GM12878 (cell line): ENCODE results near the gene CD164L2. TPM values are rescaled to one million over a fixed set of nuclear protein-coding genes. Genes with fewer than 3 reads are reported as not detected.

Experiments
- GABPA ChIP-seq: IDR thresholded peaks from 2 replicates; pipeline ENCODE4 v1.6.1; 2014; ENCODE audit warnings: antibody characterized with exemption, low read depth, mild to moderate bottlenecking, inconsistent platforms
- IRF4 ChIP-seq: IDR thresholded peaks from 2 replicates; pipeline ENCODE4 v1.6.1; 2011; ENCODE audit warnings: low read depth, low read length
- MLLT1 ChIP-seq: fragments of 450-650 bp; IDR thresholded peaks from 2 replicates; pipeline ENCODE4 v1.6.1; 2016; ENCODE audit warnings: mild to moderate bottlenecking
- NR2C2 ChIP-seq: IDR thresholded peaks from 2 replicates; pipeline ENCODE4 v1.6.1; 2011; ENCODE audit warnings: borderline replicate concordance, low read depth; ENCODE audit not compliant: control insufficient read depth, insufficient read length
- POLR2AphosphoS5 ChIP-seq: IDR thresholded peaks from 2 replicates; pipeline ENCODE4 v1.6.1; 2011; ENCODE audit warnings: mild to moderate bottlenecking, low read length, inconsistent platforms
- RCOR1 ChIP-seq: conservative IDR thresholded peaks from 2 replicates; pipeline ENCODE4 v1.6.1; 2012; ENCODE audit warnings: low read depth, low read length, improper control_type of control experiment
- SMAD5 ChIP-seq: IDR thresholded peaks from 2 replicates; pipeline ENCODE4 v1.6.1; 2016; ENCODE audit warnings: antibody characterized with exemption, low read depth
- SMC3 ChIP-seq: IDR thresholded peaks from 2 replicates; pipeline ENCODE4 v1.6.1; 2011; ENCODE audit warnings: low read length, improper control_type of control experiment, borderline replicate concordance
- ZBED1 ChIP-seq: IDR thresholded peaks from 2 replicates; pipeline ENCODE4 v1.6.1; 2016; ENCODE audit warnings: borderline replicate concordance
- ZNF384 ChIP-seq: IDR thresholded peaks from 2 replicates; pipeline ENCODE4 v1.6.1; 2012; ENCODE audit warnings: low read depth, mild to moderate bottlenecking, low read length, improper control_type of control experiment, borderline replicate concordance
- polyA plus RNA-seq, 11 experiments: library from polyadenylated mRNA; depleted of rRNA in 4 of 11; unstranded in 6 of 11; stranded (reverse) in 5 of 11; fragments of >200 nt; fragmentation: Nextera tagmentation in 4 of 11; fragmentation: Illumina TruSeq in 1 of 11; extraction: Ambion mirVana in 4 of 11; extraction: Trizol in 1 of 11; gene quantifications; 1 replicate in 1 of 11; 2 replicates in 10 of 11; pipeline versions ENCODE4 v1.2.1 to v1.2.3, GENCODE V29; 2011 to 2016; ENCODE audit warnings: inconsistent platforms in 2 of 11, missing spikeins in 2 of 11, low read depth in 1 of 11
- total RNA-seq, 4 experiments: library from RNA; depleted of rRNA in 3 of 4; stranded (reverse); fragments of >200 nt in 3 of 4; fragmentation: Illumina TruSeq in 1 of 4; extraction: Trizol in 1 of 4; gene quantifications; 2 replicates each; pipeline versions ENCODE4 v1.2.1 to v1.2.3, GENCODE V29; 2013 to 2021
- TF ChIP-seq, protein P1 (sequence below): fragments of 450-650 bp; IDR thresholded peaks from 2 replicates; pipeline ENCODE4 v1.6.1; 2018; ENCODE audit warnings: borderline replicate concordance, mild to moderate bottlenecking; ENCODE audit not compliant: partially characterized antibody
- TF ChIP-seq, protein P2 (sequence below): IDR thresholded peaks from 2 replicates; pipeline ENCODE4 v1.6.1; 2011; ENCODE audit warnings: low read depth, mild to moderate bottlenecking, low read length, moderate library complexity, borderline replicate concordance; ENCODE audit errors: extremely low read depth

The CD164L2 gene
- total and polyA plus RNA-seq, 10 of the 15 experiments (the other 5 are each of a cell fraction or from before 2014, with no cell fraction given), result not detected

- TF ChIP-seq, protein P1, sequence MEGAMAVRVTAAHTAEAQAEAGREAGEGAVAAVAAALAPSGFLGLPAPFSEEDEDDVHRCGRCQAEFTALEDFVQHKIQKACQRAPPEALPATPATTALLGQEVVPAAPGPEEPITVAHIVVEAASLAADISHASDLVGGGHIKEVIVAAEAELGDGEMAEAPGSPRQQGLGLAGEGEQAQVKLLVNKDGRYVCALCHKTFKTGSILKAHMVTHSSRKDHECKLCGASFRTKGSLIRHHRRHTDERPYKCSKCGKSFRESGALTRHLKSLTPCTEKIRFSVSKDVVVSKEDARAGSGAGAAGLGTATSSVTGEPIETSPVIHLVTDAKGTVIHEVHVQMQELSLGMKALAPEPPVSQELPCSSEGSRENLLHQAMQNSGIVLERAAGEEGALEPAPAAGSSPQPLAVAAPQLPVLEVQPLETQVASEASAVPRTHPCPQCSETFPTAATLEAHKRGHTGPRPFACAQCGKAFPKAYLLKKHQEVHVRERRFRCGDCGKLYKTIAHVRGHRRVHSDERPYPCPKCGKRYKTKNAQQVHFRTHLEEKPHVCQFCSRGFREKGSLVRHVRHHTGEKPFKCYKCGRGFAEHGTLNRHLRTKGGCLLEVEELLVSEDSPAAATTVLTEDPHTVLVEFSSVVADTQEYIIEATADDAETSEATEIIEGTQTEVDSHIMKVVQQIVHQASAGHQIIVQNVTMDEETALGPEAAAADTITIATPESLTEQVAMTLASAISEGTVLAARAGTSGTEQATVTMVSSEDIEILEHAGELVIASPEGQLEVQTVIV, result no peak
- peak; percentile 99 for TF ChIP-seq ZNF384
- no peak for TF ChIP-seq MLLT1
- no peak for TF ChIP-seq SMAD5
- TF ChIP-seq RCOR1, result no peak
- TF ChIP-seq SMC3, result peak; percentile 93
- TF ChIP-seq POLR2AphosphoS5, result no peak; the same call in 1 of the 2 replicates
- no peak for TF ChIP-seq ZBED1
- TF ChIP-seq, protein P2, sequence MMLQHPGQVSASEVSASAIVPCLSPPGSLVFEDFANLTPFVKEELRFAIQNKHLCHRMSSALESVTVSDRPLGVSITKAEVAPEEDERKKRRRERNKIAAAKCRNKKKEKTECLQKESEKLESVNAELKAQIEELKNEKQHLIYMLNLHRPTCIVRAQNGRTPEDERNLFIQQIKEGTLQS, result no peak
- TF ChIP-seq IRF4, result no peak
- TF ChIP-seq NR2C2, result no peak
- no peak for TF ChIP-seq GABPA
Observed at GRCh38 chr1:27395441-27396195, 12.5 kb upstream of the CD164L2 start (continued).
